HG03378 (cell line): Measurements from ENCODE around the gene ATP2A1.
A peak's percentile ranks its signal among the peaks of the same experiment; 100 is the strongest.

ENCODE experiments used
- ATAC-seq: cut with Tn5 transposase; IDR thresholded peaks from one replicate; pipeline ENCODE4 v1.9.1; 2021; ENCODE audit warnings: mild to moderate bottlenecking, moderate library complexity; ENCODE audit not compliant: unreplicated experiment

The ATP2A1 gene

GRCh38 chr16:28878083-28878926, at the start of gene ATP2A1:
Gene ATP2A1 (plus strand): TSS chr16:28878488. CDS start chr16:28878672, 184 bp downstream.
- ATAC-seq = no peak

GRCh38 chr16:28829747-28830146, 48.5 kb upstream of the ATP2A1 start:
- ATAC-seq = no peak

- ATAC-seq = no peak
These were observed 47.8 kb upstream of the ATP2A1 start for GRCh38 chr16:28830531-28830930.

GRCh38 chr16:28834349-28834748, 43.9 kb upstream of the ATP2A1 start:
- ATAC-seq = no peak

- no peak for ATAC-seq
These were observed 43.1 kb upstream of the ATP2A1 start for GRCh38 chr16:28834873-28835863.

GRCh38 chr16:28835864-28836760, 42.2 kb upstream of the ATP2A1 start:
- no peak for ATAC-seq

- no peak for ATAC-seq
These were observed 41.6 kb upstream of the ATP2A1 start for GRCh38 chr16:28836761-28837064.

GRCh38 chr16:28837672-28838557, 40.4 kb upstream of the ATP2A1 start:
- no peak for ATAC-seq

- no peak for ATAC-seq
These were observed 39.8 kb upstream of the ATP2A1 start for GRCh38 chr16:28838558-28838918.

GRCh38 chr16:28839004-28839639, 39.2 kb upstream of the ATP2A1 start:
- ATAC-seq = no peak

- ATAC-seq = no peak
These were observed 38.4 kb upstream of the ATP2A1 start for GRCh38 chr16:28839899-28840298.

GRCh38 chr16:28842696-28843095, 35.6 kb upstream of the ATP2A1 start:
- no peak for ATAC-seq

- no peak for ATAC-seq
These were observed 34.5 kb upstream of the ATP2A1 start for GRCh38 chr16:28843766-28844165.

- ATAC-seq = no peak
These were observed 33.9 kb upstream of the ATP2A1 start for GRCh38 chr16:28844226-28844885.

GRCh38 chr16:28845293-28845692, 33.0 kb upstream of the ATP2A1 start:
- ATAC-seq = no peak

GRCh38 chr16:28845761-28846079, 32.6 kb upstream of the ATP2A1 start:
- peak; percentile 10 for ATAC-seq

- ATAC-seq = peak; percentile 89
These were observed 32.0 kb upstream of the ATP2A1 start, which contains the start of gene TUFM for GRCh38 chr16:28846080-28846932. Gene TUFM (minus strand): TSS chr16:28846348. CDS start chr16:28846269, 79 bp downstream.

- ATAC-seq = peak; percentile 1
These were observed 31.4 kb upstream of the ATP2A1 start for GRCh38 chr16:28846933-28847273.
